ENCODE results near the gene BICDL1. TPM values are rescaled to one million over a fixed set of nuclear protein-coding genes. Genes with fewer than 3 reads are reported as not detected.

The BICDL1 gene
- polyA plus RNA-seq, 1 of the 3 experiments (the other 2 are of a cell fraction) = 0.35 TPM

- no peaks in the 10 kb centered on the region for H3K9me3 ChIP-seq
- no peak for DNase-seq
- H4K20me1 ChIP-seq (ENCODE audit: insufficient read depth) = no peaks in the 10 kb centered on the region
- WGBS (ENCODE audit: low lambda C conversion rate) = 39% methylated on average over 6 of the region's 6 CpGs
- no peak overlapping the region for H3K9ac ChIP-seq
- no peak overlapping the region for H3K4me3 ChIP-seq (ENCODE audit: low read depth in 2 of 2, low read length in 1 of 2)
- no peak overlapping the region for H3K27ac ChIP-seq (ENCODE audit: low read depth in 2 of 2, low read length in 1 of 2)
- no peaks in the 10 kb centered on the region for H3K4me1 ChIP-seq (ENCODE audit: control insufficient read depth in 1 of 2, insufficient read depth in 2 of 2, low read depth in 1 of 2, low read length in 1 of 2)
- no peak for TF ChIP-seq RCOR1 (IDR thresholded peaks at IDR 0.05; ENCODE audit: low read length)
- no peak for TF ChIP-seq FOXM1 (IDR thresholded peaks at IDR 0.05; ENCODE audit: low read depth)
- TF ChIP-seq IRF3 (IDR thresholded peaks at IDR 0.05; ENCODE audit: low read depth, low read length) = no peak
- no peak for TF ChIP-seq TEAD4 (IDR thresholded peaks at IDR 0.05; ENCODE audit: borderline replicate concordance, insufficient read depth)
- no peak for TF ChIP-seq MAX (IDR thresholded peaks at IDR 0.05; ENCODE audit: low read depth)
- ChIA-PET POLR2A (no interaction called here), CTCF (no interaction called here)
- no peaks in the 10 kb centered on the region for H3K9me2 ChIP-seq
- H3K27me3 ChIP-seq (ENCODE audit: insufficient read depth) = no peaks in the 10 kb centered on the region
- H2AFZ ChIP-seq (ENCODE audit: low read depth) = no peak overlapping the region
- no peaks in the 10 kb centered on the region for H3K36me3 ChIP-seq (replicated peaks in 1 of 2; ENCODE audit: control insufficient read depth in 1 of 2, insufficient read depth in 2 of 2, low read length in 1 of 2)
- H3K79me2 ChIP-seq (ENCODE audit: insufficient read depth) = no peaks in the 10 kb centered on the region
- H3F3A ChIP-seq (replicated peaks; ENCODE audit: insufficient read depth) = no peaks in the 10 kb centered on the region
- no peak overlapping the region for H3K4me2 ChIP-seq
Measured at GRCh38 chr12:120049426-120049825, 60.4 kb downstream of the BICDL1 start.

- CTCF ChIA-PET = no interaction called here
- DNase-seq = no peak
- no peaks in the 10 kb centered on the region for H3K36me3 ChIP-seq (replicated peaks in 1 of 2; ENCODE audit: control insufficient read depth in 1 of 2, insufficient read depth in 2 of 2, low read length in 1 of 2)
- no peaks in the 10 kb centered on the region for H3K79me2 ChIP-seq (ENCODE audit: insufficient read depth)
- H3K4me2 ChIP-seq = no peak overlapping the region
- 66% methylated on average over 3 of the region's 3 CpGs for WGBS (ENCODE audit: low lambda C conversion rate)
- H2AFZ ChIP-seq (ENCODE audit: low read depth) = no peak overlapping the region
- POLR2A ChIA-PET = no interaction called here
- no peak overlapping the region for H3K27ac ChIP-seq (ENCODE audit: low read depth in 2 of 2, low read length in 1 of 2)
- no peak overlapping the region for H3K4me3 ChIP-seq (ENCODE audit: low read depth in 2 of 2, low read length in 1 of 2)
- H3K27me3 ChIP-seq (ENCODE audit: insufficient read depth) = no peaks in the 10 kb centered on the region
- no peaks in the 10 kb centered on the region for H3K9me2 ChIP-seq
- no peak for TF ChIP-seq IRF3 (IDR thresholded peaks at IDR 0.05; ENCODE audit: low read depth, low read length)
- no peak for TF ChIP-seq TEAD4 (IDR thresholded peaks at IDR 0.05; ENCODE audit: borderline replicate concordance, insufficient read depth)
- TF ChIP-seq USF1 (IDR thresholded peaks at IDR 0.05; ENCODE audit: borderline replicate concordance, low read depth) = no peak
- TF ChIP-seq GATA2 (CRISPR knock-in tag; IDR thresholded peaks at IDR 0.05) = no peak
- H3K4me1 ChIP-seq (ENCODE audit: control insufficient read depth in 1 of 2, insufficient read depth in 2 of 2, low read depth in 1 of 2, low read length in 1 of 2) = no peaks in the 10 kb centered on the region
- H3K9me3 ChIP-seq = no peaks in the 10 kb centered on the region
- no peaks in the 10 kb centered on the region for H4K20me1 ChIP-seq (ENCODE audit: insufficient read depth)
- no peaks in the 10 kb centered on the region for H3F3A ChIP-seq (replicated peaks; ENCODE audit: insufficient read depth)
- no peak overlapping the region for H3K9ac ChIP-seq
Measured at GRCh38 chr12:120051535-120051934, 62.5 kb downstream of the BICDL1 start.

- Histone ChIP-seq H3K4me1 (ENCODE audit: control insufficient read depth in 1 of 2, insufficient read depth in 2 of 2, low read depth in 1 of 2, low read length in 1 of 2) (no peaks in the 10 kb centered on the region), H3K9me3 (no peaks in the 10 kb centered on the region), H3F3A (replicated peaks; ENCODE audit: insufficient read depth) (no peaks in the 10 kb centered on the region), H3K27ac (ENCODE audit: low read depth in 2 of 2, low read length in 1 of 2) (no peak overlapping the region), H3K9me2 (no peaks in the 10 kb centered on the region), H3K36me3 (replicated peaks in 1 of 2; ENCODE audit: control insufficient read depth in 1 of 2, insufficient read depth in 2 of 2, low read length in 1 of 2) (no peaks in the 10 kb centered on the region), H4K20me1 (ENCODE audit: insufficient read depth) (no peaks in the 10 kb centered on the region), H3K79me2 (ENCODE audit: insufficient read depth) (no peaks in the 10 kb centered on the region), H3K4me2 (no peak overlapping the region), H3K4me3 (ENCODE audit: low read depth in 2 of 2, low read length in 1 of 2) (no peak overlapping the region), H3K27me3 (ENCODE audit: insufficient read depth) (no peaks in the 10 kb centered on the region), H2AFZ (ENCODE audit: low read depth) (no peak overlapping the region), H3K9ac (no peak overlapping the region)
- DNase-seq = no peak
- ChIA-PET POLR2A (no interaction called here), CTCF (no interaction called here)
- 60% methylated on average over 4 of the region's 4 CpGs for WGBS (ENCODE audit: low lambda C conversion rate)
- TF ChIP-seq NRF1 (IDR thresholded peaks at IDR 0.05; ENCODE audit: low read depth, low read length) (no peak), RAD21 (IDR thresholded peaks at IDR 0.05; ENCODE audit: low read length) (no peak), FOXJ3 (CRISPR knock-in tag; IDR thresholded peaks at IDR 0.05) (no peak), EP300 (IDR thresholded peaks at IDR 0.05; ENCODE audit: borderline replicate concordance in 1 of 2, low read depth in 1 of 2, low read length in 1 of 2) (no peak), MEF2A (IDR thresholded peaks at IDR 0.05; ENCODE audit: borderline replicate concordance, low read depth) (no peak), MAX (IDR thresholded peaks at IDR 0.05; ENCODE audit: low read depth) (no peak), GABPA (IDR thresholded peaks at IDR 0.05; ENCODE audit: low read depth) (no peak), NFIC (IDR thresholded peaks at IDR 0.05; ENCODE audit: borderline replicate concordance) (no peak), IRF3 (IDR thresholded peaks at IDR 0.05; ENCODE audit: low read depth, low read length) (no peak), EZH2phosphoT487 (IDR thresholded peaks at IDR 0.05; ENCODE audit: borderline replicate concordance, low read depth) (no peak), USF1 (IDR thresholded peaks at IDR 0.05; ENCODE audit: borderline replicate concordance, low read depth) (no peak), JUND (IDR thresholded peaks at IDR 0.05) (no peak), ELF1 (IDR thresholded peaks at IDR 0.05) (no peak), GATA2 (CRISPR knock-in tag; IDR thresholded peaks at IDR 0.05) (no peak)
Measured at GRCh38 chr12:120054293-120054692, 65.3 kb downstream of the BICDL1 start.
